GM15510 (cell line): ENCODE data around the gene VWCE.
"Not testable (repeated sequence)": the region's sequence is repeated elsewhere in the genome, so short reads cannot be mapped to it uniquely, and the experiment has no call there.

ENCODE experiments used
- POLR2A ChIP-seq: IDR thresholded peaks from 3 replicates; pipeline ENCODE4 v1.6.1; 2011; ENCODE audit warnings: borderline replicate concordance; ENCODE audit not compliant: insufficient read length; ENCODE audit errors: extremely low read depth

The VWCE gene

GRCh38 chr11:61259363-61259762 is 35.8 kb downstream of the VWCE start:
- TF ChIP-seq POLR2A, result no peak

DNA sequence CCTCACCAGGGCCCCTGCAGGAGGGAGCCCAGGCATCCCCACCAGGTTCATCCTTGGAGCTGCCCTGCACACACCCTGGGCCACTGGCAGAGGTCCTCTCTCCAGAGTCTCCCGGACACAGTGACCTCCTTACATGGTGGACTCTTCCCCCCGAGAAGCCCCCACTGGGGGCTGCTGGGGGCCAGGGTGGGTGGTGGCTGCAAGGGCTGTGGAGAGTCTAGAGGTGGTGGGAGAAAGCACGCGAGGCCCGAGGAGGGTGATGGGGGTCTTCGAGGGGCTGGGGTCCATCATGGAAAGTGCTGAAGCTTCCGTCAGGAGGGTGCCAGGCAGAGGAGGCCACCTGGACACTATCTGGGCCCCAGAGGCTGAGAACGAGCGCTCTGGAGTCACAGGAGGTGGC is 36.6 kb downstream of the VWCE start:
- no peak for TF ChIP-seq POLR2A

DNA sequence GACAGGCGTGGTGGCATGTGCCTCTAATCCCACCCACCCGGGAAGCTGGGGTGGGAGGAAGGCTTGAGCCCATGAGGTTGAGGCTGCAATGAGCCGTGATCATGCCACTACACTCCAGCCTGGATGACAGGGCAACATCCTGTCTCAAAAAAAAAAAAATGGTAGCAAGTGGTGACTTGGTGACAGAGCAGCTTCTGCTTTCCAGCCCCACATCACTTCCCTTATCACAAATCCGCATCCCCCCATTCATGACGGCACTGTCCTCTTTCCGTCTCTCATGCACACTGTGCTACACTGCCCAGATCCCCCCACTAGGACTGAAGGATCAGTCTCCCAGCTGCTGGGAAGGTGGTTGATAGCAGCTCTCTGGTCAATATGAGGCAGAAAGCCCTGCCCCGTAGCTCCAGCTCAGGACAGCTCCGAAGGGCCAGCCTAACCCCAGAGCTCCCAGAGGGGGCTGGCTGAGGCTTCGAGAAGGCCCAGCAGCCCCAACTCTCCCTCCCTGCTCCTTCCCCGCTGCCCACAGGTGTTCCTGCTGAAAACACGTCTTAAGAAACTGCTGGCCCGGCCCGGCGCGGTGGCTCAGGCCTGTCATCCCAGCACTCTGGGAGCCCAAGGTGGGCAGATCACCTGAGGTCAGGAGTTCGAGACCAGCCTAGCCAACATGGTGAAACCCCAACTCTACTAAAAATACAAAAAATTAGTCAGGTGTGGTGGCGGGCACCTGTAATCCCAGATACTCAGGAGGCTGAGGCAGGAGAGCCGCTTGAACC is 38.2 kb downstream of the VWCE start:
- TF ChIP-seq POLR2A, result no peak

GRCh38 chr11:61254403-61255025 is 40.6 kb downstream of the VWCE start:
- TF ChIP-seq POLR2A, result no peak

DNA sequence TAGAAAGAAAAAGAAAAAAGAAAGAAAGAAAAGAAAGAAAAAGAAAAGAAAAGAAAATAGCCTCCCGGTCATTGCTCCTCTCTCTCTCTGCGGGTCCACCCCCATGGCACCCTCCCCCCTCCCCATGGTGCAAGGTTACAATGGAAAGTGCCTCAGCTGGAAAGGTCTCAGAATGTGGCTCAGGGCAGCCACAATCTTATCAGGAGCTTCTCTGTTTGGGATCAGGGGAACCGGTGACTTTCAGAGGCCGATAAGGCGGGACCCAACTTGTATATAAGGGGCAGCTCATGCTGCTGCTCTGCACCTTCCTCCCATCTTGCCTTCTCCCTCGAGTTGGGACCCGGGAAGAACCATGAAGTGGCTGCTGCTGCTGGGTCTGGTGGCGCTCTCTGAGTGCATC is 54.2 kb downstream of the VWCE start, which contains the start of gene PGA5:
Gene PGA5, plus strand, starts transcription at position 301 of the 400 bp plus-strand sequence. Its CDS starts 52 bp downstream, at position 353.
- TF ChIP-seq POLR2A, result not testable (repeated sequence)

DNA sequence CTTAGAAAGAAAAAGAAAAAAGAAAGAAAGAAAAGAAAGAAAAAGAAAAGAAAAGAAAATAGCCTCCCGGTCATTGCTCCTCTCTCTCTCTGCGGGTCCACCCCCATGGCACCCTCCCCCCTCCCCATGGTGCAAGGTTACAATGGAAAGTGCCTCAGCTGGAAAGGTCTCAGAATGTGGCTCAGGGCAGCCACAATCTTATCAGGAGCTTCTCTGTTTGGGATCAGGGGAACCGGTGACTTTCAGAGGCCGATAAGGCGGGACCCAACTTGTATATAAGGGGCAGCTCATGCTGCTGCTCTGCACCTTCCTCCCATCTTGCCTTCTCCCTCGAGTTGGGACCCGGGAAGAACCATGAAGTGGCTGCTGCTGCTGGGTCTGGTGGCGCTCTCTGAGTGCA is 73.1 kb downstream of the VWCE start, which contains the start of gene PGA4:
Gene PGA4, plus strand, starts transcription at position 301 of the 400 bp plus-strand sequence. Its CDS starts 54 bp downstream, at position 355.
- not testable (repeated sequence) for TF ChIP-seq POLR2A
